GM23338 (cell line): ENCODE data around the gene TENM3.

Experiments used
- CTCF ChIP-seq, 2 experiments: fragments of 200-600 bp in 1 of 2; sonication (generic) in 1 of 2; conservative IDR thresholded peaks; 2 replicates each; pipeline versions ENCODE4 v1.5.1 to v1.6.1; 2016 to 2017; ENCODE audit warnings: antibody characterized with exemption in 2 of 2, low read depth in 2 of 2, mild to moderate bottlenecking in 2 of 2, moderate library complexity in 1 of 2
- ETS1 ChIP-seq: IDR thresholded peaks from 2 replicates; pipeline ENCODE4 v1.6.1; 2016; ENCODE audit warnings: antibody characterized with exemption
- EZH2 ChIP-seq: fragments of 200-600 bp; sonication (generic); IDR thresholded peaks from one replicate; pipeline ENCODE4 v1.8.0; 2017; ENCODE audit warnings: antibody characterized with exemption, mild to moderate bottlenecking, low read depth; ENCODE audit not compliant: unreplicated experiment
- EZH2phosphoT487 ChIP-seq: fragments of 200-600 bp; sonication (generic); IDR thresholded peaks from one replicate; pipeline ENCODE4 v1.8.1; 2018; ENCODE audit warnings: antibody characterized with exemption; ENCODE audit not compliant: unreplicated experiment
- JUNB ChIP-seq: IDR thresholded peaks from one replicate; pipeline ENCODE4 v1.6.1; 2016; ENCODE audit warnings: antibody characterized with exemption; ENCODE audit not compliant: unreplicated experiment
- POLR2AphosphoS5 ChIP-seq: IDR thresholded peaks from 2 replicates; pipeline ENCODE4 v1.6.1; 2016; ENCODE audit warnings: antibody characterized with exemption, low read depth
- STAT1 ChIP-seq: IDR thresholded peaks from one replicate; pipeline ENCODE4 v1.6.1; 2016; ENCODE audit warnings: antibody characterized with exemption; ENCODE audit not compliant: unreplicated experiment
- TF ChIP-seq, protein P1 (sequence below): IDR thresholded peaks from one replicate; pipeline ENCODE4 v1.6.1; 2018; ENCODE audit warnings: antibody characterized with exemption; ENCODE audit not compliant: unreplicated experiment

- no peak for TF ChIP-seq CTCF (conservative IDR thresholded peaks at IDR 0.05; ENCODE audit: low read depth in 2 of 2)
- TF ChIP-seq, protein P1, sequence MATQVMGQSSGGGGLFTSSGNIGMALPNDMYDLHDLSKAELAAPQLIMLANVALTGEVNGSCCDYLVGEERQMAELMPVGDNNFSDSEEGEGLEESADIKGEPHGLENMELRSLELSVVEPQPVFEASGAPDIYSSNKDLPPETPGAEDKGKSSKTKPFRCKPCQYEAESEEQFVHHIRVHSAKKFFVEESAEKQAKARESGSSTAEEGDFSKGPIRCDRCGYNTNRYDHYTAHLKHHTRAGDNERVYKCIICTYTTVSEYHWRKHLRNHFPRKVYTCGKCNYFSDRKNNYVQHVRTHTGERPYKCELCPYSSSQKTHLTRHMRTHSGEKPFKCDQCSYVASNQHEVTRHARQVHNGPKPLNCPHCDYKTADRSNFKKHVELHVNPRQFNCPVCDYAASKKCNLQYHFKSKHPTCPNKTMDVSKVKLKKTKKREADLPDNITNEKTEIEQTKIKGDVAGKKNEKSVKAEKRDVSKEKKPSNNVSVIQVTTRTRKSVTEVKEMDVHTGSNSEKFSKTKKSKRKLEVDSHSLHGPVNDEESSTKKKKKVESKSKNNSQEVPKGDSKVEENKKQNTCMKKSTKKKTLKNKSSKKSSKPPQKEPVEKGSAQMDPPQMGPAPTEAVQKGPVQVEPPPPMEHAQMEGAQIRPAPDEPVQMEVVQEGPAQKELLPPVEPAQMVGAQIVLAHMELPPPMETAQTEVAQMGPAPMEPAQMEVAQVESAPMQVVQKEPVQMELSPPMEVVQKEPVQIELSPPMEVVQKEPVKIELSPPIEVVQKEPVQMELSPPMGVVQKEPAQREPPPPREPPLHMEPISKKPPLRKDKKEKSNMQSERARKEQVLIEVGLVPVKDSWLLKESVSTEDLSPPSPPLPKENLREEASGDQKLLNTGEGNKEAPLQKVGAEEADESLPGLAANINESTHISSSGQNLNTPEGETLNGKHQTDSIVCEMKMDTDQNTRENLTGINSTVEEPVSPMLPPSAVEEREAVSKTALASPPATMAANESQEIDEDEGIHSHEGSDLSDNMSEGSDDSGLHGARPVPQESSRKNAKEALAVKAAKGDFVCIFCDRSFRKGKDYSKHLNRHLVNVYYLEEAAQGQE = no peak
- TF ChIP-seq EZH2 = no peak
- no peak for TF ChIP-seq STAT1
- TF ChIP-seq POLR2AphosphoS5 = no peak
- TF ChIP-seq JUNB = no peak
- no peak for TF ChIP-seq EZH2phosphoT487
- TF ChIP-seq ETS1 = no peak
These were observed 511.7 kb downstream of the TENM3 start for GRCh38 chr4:182754895-182755294.
